ENCODE results near the gene KCNK4. TPM values are rescaled to one million over a fixed set of nuclear protein-coding genes. Genes with fewer than 3 reads are reported as not detected.
"Not testable (repeated sequence)": the region's sequence is repeated elsewhere in the genome, so short reads cannot be mapped to it uniquely, and the experiment has no call there.

Gene KCNK4
- total RNA-seq, 1 donor from 2014 or later, result not detected

DNA sequence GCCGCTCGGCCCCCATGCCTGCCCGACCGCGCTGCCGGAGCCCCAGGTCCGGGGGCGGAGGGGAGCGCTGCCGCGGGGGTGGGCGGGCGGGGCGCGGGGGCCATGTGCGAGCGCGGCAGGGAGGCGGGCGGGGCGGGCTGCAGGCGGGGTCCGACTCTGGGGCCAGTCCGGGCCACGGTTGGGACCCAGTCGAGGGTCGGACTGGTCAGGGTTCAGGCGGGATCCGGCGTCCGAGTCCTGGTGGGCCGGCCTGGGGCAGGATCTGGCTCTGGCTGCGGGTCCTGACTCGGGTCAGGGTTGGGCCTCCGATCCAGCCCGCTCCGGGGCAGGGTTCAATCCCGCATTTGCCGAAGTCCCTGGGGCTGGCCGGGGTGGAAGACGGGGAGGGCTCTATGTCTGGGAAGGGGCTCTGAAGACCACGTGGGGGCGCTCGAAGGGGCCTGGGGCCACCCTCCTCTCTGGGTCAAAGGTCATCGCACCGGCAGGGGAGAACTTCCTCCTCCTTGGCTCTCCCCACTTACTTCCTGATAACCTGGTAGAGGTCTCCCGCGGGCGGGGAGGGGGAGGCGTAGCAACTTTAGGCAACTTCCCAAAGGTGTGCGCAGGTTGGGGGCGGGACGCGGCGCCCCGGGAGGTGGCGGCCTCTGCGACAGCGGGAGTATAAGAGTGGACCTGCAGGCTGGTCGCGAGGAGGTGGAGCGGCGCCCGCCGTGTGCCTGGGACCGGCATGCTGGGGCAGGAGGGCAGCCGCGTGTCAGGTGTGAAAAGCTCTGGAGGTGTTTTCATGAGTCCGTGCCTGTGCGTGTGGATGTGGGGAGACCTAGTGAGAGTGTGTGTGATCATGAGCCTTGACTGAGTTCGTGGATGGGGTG, 14.8 kb downstream of the KCNK4 start:
- DNase-seq (ENCODE audit: low read depth in 2 of 2), result peak; percentile 33 to 41

DNA sequence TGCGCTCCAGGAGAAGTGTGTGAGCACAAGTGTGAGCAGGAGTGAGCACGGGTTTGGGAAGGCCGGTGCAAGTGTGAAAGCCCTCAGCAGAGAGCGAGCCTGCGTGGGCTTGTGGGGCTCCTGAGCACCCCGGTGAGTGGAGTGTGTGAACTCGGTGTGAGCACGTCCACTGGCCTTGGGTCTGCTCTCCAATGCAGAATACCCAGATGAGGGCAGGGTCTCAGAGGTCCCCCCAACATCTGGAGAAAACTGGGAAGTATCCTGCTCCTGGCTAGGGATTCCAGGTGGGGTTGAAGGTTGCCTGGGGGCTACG, 15.4 kb downstream of the KCNK4 start:
- DNase-seq (ENCODE audit: low read depth in 2 of 2), result no peak

DNA sequence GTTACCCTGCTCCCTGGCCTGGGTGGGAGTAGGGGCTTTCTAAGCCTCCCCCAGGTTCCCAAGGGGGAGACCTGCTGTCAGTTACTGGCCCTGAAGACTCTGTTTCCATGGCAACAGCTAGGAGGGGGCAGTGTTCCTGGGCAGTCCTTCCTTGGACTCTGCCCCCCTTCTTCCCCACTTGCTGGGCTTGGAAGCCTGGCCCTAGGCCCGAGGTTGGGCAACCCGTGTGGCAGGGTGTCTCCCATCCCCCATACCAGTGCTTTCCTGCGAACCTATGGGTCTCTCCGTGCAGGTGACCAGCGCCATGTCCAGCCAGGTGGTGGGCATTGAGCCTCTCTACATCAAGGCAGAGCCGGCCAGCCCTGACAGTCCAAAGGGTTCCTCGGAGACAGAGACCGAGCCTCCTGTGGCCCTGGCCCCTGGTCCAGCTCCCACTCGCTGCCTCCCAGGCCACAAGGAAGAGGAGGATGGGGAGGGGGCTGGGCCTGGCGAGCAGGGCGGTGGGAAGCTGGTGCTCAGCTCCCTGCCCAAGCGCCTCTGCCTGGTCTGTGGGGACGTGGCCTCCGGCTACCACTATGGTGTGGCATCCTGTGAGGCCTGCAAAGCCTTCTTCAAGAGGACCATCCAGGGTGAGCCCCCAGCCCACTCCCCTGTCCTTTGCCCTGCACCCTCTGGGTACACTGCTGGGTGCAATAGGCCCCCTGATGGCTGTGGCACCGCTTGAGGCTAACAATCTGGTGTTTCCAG, 15.9 kb downstream of the KCNK4 start:
- no peak for DNase-seq (ENCODE audit: low read depth in 2 of 2)

DNA sequence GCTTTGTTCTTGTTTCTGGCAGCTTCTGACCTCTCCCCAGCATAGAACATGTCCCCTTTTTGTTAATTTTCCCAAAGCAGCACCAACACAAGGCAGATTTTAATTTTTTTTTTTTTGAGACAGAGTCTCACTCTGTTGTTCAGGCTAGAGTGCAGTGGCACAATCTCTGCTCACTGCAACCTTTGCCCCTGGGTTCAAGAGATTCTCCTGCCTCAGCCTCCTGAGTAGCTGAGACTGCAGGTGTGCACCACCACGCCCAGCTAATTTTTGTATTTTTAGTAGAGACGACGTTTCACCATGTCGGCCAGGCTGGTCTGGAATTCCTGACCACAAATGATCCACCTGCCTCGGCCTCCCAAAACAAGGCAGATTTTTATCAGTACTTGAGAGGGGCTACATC, 16.7 kb downstream of the KCNK4 start:
- not testable (repeated sequence) for DNase-seq (ENCODE audit: low read depth in 2 of 2)

DNA sequence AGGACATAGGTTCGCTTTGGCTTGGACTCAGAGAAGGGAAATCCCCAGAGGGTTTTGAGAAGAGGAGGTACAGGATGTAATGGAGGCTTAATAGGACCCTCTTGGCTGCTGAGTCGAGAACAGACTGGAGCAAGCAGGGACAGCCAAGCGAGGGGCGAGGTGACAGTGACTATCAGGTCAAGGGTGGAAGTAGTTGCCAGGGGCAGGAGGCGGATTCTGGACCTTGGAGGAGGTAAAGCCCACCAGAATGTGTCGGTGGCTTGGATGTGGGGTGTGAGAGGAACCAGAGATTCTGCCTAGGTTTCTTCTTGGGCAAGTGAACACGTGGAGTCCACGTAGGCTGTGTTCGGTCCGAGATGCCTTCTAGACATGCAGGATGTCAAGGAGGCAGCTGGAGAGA, 21.8 kb downstream of the KCNK4 start:
- DNase-seq (ENCODE audit: low read depth in 2 of 2), result no peak

DNA sequence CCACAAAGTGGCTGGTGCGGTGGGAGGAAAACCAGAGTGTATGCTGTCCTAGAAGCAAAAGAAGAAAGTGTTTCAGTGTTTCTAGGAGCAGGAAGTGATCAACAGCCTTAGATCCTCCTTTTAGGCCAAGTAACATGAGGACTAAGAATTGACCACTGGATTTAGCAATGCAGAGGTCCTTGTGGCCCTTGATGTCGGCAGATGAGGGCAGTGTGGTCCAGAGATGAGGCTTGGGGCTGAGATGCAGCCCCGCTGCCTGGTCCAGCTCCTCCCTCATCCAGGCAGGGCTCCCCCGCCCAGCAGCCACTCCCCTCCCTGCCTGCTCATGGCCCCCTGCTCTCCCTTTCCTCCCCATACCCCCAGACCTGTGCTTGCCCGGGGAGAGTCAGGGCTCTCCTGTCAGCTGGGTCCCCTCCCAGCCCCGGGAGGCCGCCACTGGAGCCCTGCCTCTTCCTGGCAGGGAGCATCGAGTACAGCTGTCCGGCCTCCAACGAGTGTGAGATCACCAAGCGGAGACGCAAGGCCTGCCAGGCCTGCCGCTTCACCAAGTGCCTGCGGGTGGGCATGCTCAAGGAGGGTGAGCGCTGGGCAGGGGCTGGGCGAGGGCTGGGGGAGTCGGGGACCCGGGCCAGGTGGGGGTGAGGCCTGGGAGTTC, 22.5 kb downstream of the KCNK4 start:
- DNase-seq (ENCODE audit: low read depth in 2 of 2), result no peak

DNA sequence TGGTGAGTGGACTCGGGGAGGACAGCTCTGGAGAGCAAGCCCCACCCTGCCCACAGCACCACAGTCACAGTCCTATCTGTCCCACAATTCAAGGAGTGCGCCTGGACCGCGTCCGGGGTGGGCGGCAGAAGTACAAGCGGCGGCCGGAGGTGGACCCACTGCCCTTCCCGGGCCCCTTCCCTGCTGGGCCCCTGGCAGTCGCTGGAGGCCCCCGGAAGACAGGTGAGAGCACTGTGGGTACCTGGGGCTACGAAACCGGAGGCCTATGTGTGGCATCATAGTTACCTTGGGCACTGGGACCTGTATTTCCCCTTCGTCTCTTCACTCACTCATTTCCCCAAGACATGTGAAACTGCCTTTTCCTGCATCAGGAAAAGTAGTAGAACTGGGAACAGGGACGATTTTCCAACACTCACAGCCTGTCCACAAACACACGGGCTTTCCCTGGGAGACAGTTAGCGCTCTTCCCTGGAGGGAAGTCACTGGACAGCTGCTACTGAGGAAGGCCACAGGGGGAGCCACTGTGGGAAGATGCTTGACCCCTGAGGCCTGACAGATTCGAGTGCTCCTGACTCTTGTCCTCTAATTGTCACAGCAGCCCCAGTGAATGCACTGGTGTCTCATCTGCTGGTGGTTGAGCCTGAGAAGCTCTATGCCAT, 23.2 kb downstream of the KCNK4 start:
- no peak for DNase-seq (ENCODE audit: low read depth in 2 of 2)

DNA sequence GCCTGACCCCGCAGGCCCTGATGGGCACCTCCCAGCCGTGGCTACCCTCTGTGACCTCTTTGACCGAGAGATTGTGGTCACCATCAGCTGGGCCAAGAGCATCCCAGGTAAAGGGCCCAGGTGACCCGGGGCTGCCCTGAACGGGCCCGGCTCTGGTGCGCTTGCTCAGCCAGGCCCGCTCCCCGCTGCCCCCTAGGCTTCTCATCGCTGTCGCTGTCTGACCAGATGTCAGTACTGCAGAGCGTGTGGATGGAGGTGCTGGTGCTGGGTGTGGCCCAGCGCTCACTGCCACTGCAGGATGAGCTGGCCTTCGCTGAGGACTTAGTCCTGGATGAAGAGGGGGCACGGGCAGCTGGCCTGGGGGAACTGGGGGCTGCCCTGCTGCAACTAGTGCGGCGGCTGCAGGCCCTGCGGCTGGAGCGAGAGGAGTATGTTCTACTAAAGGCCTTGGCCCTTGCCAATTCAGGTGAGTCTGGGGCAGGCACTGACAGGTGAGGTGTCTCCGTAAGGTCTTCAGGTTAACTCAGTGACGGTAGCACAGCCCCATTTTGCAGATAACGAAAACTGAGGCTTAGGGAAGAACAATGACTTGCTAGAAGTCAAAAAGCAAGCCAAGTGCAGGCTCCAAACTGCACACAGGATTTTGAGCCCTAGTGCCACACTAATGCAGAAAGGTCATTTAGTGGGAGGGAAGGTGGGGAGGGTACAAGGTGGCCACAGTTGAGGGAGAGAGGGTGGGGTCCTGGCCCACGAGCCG, 23.9 kb downstream of the KCNK4 start:
- DNase-seq (ENCODE audit: low read depth in 2 of 2), result no peak

DNA sequence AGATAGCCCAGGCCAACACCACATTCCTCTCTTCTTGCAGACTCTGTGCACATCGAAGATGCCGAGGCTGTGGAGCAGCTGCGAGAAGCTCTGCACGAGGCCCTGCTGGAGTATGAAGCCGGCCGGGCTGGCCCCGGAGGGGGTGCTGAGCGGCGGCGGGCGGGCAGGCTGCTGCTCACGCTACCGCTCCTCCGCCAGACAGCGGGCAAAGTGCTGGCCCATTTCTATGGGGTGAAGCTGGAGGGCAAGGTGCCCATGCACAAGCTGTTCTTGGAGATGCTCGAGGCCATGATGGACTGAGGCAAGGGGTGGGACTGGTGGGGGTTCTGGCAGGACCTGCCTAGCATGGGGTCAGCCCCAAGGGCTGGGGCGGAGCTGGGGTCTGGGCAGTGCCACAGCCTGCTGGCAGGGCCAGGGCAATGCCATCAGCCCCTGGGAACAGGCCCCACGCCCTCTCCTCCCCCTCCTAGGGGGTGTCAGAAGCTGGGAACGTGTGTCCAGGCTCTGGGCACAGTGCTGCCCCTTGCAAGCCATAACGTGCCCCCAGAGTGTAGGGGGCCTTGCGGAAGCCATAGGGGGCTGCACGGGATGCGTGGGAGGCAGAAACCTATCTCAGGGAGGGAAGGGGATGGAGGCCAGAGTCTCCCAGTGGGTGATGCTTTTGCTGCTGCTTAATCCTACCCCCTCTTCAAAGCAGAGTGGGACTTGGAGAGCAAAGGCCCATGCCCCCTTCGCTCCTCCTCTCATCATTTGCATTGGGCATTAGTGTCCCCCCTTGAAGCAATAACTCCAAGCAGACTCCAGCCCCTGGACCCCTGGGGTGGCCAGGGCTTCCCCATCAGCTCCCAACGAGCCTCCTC, 24.8 kb downstream of the KCNK4 start:
- DNase-seq (ENCODE audit: low read depth in 2 of 2), result not testable (repeated sequence)

DNA sequence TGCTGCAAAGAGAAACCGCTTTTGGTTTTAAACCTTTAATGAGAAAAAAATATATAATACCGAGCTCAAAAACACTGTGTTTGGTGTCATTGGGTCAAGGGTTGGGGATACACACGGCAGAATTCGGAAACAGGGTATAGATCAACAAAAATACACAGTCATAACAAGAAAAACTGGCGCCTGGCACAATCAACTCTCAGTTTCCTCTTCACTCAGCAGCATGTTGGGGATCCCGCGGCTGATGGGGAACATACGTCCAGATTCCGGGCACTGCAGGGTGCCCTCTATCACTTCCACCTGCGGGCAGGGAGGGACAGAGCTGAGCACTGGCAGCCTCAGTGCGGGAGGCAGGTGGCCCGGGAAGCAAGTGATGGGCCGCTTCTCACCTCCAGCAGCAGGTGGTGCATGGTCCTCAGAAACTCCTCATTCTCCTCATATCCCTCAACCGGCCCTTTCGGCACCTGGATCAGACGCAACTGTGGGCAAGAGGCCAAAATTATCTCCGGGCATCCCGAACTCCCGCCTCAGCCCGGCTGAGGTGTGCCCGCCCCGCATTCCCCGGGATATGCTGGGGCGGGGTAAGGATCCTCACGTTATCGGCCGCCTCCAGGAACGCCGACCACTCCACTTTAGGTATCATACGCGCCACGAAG, 25.7 kb downstream of the KCNK4 start:
- DNase-seq (ENCODE audit: low read depth in 2 of 2), result peak; percentile 27 to 69

DNA sequence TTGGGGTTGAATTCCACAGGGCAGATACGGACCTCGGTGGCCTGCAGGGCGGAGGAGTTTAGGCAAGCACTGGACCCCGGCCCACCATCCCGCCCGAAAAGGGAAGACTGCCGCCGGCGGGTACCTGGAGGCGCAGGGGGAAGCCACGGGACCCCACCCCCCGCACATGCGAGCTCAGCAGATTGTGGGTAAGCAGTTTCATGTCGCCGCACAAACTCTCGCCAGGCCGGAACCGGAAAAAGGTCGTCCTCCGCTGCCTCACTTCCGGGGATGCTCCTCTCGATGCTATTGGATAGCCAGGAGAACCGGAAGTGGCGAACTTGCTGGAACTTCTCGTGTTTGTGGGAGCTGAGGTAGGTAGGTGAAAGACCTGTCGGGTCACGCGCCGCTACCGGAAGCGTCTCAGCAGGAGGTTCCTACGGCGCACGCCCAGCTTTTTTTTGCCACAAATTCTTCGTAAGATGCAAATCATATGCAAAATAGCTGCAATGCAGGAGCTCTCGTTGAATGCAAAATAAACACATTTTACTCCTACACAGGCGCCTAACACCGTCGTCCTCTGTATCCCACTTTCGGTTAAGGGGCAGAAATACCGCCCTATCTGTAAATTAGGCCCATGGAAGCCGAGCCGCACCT, 26.3 kb downstream of the KCNK4 start, which contains the start of gene TRMT112:
Gene TRMT112, minus strand, starts transcription at position 235 of the 636 bp plus-strand sequence. Its CDS starts 33 bp downstream, at position 202.
- peak; percentile 94 to 97 for DNase-seq (ENCODE audit: low read depth in 2 of 2)

DNA sequence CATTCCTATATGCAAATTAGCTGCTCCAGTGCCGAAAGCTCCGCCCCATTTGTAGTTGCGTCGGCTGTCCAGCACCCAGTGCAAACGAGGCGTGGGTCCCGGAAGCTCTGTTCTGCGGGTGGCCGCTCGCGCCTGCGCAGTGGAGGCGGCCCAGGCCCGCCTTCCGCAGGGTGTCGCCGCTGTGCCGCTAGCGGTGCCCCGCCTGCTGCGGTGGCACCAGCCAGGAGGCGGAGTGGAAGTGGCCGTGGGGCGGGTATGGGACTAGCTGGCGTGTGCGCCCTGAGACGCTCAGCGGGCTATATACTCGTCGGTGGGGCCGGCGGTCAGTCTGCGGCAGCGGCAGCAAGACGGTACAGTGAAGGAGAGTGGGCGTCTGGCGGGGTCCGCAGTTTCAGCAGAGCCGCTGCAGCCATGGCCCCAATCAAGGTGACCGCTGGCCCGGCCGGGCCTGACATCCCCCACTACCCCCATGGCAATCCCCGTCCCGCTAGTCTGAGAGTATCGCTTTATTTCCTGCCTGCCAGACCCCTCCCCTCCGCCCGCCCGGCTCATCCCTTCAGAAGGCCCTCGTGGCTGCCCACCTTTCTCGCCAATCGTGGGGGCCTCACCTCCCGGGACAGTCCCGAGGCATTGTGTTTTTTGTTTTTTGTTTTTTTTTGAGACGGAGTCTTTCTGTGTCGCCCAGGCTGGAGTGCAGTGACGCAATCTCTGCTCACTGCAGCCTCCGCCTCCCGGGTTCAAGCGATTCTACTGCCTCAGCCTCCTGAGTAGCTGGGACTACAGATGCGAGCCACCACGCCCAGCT, 27.1 kb downstream of the KCNK4 start, which contains the start of gene PRDX5:
Gene PRDX5, plus strand, starts transcription at position 161 of the 805 bp plus-strand sequence. Its CDS starts 95 bp downstream, at position 256.
- DNase-seq (ENCODE audit: low read depth in 2 of 2), result peak; percentile 96 to 97

DNA sequence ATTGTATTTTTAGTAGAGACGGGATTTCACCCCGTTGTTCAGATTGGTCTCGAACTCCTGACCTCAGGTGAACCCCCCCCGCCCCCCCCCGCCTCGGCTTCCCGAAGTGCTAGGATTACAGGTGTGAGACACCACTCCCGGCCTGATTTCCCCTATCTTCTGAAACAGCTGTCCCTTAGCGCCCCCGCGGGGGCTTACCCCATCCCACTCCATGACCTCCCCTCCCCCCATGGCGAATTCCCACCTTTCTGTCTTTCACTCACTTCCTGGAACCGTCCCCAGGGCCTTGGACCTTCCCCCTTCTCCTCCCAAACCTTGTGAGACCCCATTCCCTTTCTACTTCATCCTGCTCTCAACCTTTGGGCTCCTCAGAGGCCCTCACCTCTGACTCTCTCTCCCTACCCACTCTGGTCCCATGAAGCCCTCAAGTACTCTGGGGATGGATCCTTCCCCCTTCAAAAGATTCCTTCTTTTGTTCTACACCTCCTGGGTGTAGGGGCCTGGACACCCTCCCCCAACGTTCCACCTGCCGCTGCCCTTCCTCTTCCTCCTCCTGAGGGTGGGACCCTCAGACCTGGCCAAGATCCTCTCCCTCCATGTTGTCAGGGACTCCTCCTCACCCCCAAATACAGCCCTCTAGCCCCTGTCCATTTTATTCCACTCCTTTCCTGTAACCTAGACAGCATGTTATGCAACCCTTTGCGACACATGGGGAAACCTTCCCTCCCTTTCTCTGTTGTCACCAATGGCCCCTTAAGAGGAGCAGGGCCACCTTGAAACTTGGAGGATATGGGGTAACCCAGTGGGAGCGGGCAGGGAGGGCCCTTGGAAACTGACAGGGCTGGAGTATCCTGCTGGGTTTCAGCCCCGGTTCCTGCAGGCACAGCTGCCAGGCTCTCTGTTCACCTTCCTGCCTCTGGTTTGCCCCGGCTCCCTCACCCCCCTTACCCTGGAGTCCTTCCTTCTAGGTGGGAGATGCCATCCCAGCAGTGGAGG, 28.0 kb downstream of the KCNK4 start:
- DNase-seq (ENCODE audit: low read depth in 2 of 2), result no peak

DNA sequence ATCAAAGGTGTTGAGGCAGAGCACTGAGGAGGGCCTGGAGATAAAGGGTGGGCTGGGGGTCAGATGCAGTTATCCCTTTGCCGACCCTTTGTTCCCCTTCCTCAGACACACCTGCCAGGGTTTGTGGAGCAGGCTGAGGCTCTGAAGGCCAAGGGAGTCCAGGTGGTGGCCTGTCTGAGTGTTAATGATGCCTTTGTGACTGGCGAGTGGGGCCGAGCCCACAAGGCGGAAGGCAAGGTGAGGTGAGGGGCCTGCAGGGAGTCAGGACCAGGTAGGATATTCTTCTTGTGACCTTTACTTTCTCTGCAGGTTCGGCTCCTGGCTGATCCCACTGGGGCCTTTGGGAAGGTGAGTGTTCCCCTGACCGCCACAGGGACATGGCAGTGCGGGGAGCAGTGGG, 29.5 kb downstream of the KCNK4 start:
- DNase-seq (ENCODE audit: low read depth in 2 of 2), result no peak

DNA sequence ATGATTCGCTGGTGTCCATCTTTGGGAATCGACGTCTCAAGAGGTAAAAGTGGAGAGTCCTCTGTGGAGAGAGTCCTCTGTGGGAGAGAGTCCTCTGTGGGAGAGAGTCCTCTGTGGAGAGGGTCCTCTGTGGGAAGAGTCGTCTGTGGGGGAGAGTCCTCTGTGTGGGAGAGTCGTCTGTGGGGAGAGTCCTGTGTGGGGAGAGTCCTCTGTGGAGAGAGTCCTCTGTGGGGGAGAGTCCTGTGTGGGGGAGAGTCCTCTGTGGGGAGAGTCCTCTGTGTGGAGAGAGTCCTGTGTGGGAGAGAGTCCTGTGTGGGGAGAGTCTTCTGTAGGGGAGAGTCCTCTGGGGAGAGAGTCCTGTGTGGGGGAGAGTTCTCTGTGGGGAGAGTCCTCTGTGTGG, 29.9 kb downstream of the KCNK4 start:
- no peak for DNase-seq (ENCODE audit: low read depth in 2 of 2)

DNA sequence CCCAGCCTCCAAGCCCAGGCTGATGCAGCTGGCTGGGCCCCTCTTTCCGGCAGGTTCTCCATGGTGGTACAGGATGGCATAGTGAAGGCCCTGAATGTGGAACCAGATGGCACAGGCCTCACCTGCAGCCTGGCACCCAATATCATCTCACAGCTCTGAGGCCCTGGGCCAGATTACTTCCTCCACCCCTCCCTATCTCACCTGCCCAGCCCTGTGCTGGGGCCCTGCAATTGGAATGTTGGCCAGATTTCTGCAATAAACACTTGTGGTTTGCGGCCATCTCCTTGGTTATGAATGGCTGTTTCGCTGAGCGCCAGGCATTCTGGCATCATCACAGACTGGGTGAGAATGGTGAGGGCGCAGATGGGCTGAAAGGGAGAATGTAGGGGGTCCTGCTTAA, 30.4 kb downstream of the KCNK4 start:
- no peak for DNase-seq (ENCODE audit: low read depth in 2 of 2)

DNA sequence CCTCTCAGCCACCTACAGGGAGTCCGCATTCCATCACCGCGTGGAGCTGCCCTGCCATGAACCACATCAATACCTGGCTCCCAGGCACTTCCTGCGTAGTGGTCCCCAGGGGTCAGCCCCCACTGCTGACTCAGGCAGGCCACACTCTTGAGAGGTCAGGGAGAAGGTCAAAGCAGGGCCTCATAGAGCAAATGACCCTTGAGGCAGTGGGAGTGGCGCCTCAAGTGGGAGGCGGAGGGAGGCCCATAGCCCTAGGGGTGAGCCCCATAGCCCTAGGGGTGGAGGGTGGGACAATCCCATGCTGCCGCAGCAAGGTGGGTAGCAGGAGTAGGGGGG, 31.8 kb downstream of the KCNK4 start:
- no peak for DNase-seq (ENCODE audit: low read depth in 2 of 2)

Data from lung microvascular endothelial cell (primary cell).